ENCODE measurements around the gene SNX14.
A peak's percentile ranks its signal among the peaks of the same experiment; 100 is the strongest.

SNX14 gene

DNA sequence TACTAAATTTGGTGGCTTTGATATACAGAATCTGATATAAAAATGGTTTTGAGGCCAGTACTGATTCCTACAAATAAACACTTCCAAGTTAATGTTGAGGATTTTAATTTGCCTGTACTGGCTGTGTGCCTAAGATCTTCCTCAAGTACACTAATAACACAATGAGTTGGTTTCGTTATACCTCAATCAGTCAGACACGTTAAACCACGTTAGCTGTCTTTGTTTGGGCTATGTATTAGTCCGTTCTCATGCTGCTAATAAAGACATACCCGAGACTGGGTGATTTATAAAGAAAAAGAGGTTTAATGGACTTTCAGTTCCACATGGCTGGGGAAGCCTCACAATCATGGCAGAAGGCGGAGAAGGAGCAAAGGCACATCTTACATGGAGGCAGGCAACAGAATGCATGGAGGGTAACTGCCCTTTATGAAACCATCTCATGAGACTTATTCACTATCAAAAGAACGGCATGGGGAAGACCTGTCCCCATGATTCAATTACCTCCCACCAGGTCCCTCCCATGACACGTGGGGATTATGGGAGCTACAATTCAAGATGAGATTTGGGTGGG is 97.6 kb downstream of the SNX14 start:
- DNase-seq: no peak

GRCh38 chr6:85494547-85495536 is 98.8 kb downstream of the SNX14 start:
- no peak for DNase-seq

GRCh38 chr6:85493389-85493788 is 100.3 kb downstream of the SNX14 start:
- no peak for DNase-seq

DNA sequence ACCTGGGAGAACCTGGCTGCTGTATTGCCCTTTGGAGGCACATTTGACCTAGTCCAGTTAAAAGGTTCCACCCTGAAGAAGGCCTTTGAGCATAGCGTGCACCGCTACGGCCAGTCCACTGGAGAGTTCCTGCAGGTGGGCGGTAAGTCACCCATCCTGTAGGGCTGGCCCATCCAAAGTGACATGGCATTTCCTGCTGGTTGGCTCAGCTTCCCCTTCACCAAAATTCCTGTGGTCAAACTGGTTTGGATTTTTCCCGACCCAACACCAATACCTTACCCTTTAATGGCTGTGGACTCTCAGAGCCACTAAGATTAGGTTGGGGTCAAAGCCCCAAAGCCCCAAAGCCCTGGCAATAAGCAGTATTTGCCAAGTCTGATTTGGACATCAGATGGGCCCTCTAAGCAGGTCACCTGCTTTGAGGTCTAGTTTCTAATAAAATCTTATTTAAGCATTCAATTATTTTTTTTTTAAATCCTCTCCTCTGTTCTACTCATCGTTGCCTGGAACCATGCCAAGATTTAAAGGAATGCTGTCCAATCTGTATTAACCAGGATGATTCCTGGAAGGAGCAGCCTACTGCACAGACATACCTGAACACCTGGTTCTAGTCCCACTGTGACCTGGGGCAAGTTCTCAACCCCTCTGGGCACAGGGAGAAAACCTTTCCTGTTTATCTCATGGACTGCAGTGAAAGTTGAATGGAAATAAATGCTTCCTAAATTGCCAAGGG is 103.0 kb downstream of the SNX14 start:
- DNase-seq: no peak

- no peak for DNase-seq
Measured at GRCh38 chr6:85484948-85485347, 108.7 kb downstream of the SNX14 start.

- no peak for DNase-seq
Measured at GRCh38 chr6:85483846-85484245, 109.8 kb downstream of the SNX14 start.

DNA sequence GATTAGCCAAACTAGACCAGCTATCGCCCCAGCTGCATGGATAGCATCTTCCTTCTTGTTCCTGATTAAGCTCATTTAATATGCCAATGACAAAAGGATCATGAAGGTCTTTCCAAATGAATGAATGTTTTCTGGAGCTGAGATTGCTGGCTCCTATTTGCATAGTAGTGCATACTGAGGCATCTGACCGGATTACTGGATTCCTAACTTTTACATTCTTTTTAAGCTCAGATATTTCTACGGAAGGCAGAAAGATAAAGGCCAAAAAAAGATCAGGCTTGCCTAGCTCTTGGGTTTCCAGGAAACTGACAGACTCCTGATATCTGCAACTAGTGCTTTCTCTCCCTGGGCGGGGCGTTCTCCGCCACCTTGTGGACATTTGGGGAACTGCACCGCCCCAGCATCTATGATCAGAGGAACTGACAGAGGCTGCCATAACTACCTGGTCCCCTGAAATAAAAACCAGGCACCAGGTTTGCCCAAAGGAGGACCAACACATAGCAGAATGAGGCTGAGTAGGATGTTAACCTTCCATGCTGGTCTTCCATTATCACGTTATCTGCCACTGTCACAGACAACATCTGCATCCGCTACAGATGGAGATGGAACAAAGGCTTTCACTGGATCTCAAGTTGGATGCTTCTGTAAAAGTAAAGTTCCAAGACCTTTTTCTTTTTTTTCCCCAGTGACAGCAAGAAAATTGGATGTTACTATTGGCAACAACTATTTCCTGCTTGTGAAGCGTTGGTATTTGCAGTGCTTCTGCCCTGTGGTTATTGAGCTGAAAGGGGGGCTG is 110.6 kb downstream of the SNX14 start:
- DNase-seq: peak; percentile 79

GRCh38 chr6:85482206-85482904 is 111.3 kb downstream of the SNX14 start:
- no peak for DNase-seq

DNA sequence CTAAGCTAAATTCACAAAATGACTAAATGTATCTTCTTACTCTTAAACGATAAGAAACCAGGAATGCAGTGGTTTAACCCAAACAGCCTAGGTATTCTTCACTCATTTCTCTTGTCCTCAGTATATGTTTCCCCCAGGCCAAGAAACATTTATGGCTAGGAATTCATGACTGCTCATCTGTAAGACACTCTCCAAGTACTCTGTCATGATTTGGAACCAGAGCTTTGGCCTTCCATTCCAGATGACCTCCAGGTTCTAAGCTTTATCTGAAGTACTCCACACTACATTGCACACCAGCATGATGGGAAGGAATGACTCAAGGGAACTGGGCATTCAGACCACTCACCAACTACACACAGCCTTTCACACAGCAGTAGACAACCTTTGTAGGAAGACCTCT is 114.5 kb downstream of the SNX14 start:
- no peak for DNase-seq

GRCh38 chr6:85476532-85476931 is 117.1 kb downstream of the SNX14 start:
- no peak for DNase-seq

- no peak for DNase-seq
Measured at GRCh38 chr6:85473748-85474147, 119.9 kb downstream of the SNX14 start.

DNA sequence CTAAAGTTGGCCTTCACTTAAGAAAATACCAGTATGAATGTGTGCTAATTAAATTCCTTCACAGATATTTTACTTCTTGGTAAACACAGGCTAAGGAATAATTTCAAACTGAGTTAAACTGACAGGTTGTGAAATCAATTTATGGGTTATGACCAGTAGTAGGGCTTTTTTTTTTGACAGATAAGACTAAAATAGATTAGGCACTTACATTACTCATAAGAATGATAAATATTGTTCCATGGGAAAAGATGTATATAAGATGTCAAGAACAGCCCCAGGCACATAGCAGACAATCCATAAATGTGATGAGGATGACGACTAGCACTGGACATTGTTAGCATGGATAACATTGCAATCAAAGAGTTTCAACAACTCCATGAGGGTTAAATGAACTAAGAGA is 120.9 kb downstream of the SNX14 start:
- DNase-seq: no peak

- DNase-seq: no peak
Measured at GRCh38 chr6:85470023-85470410, 123.6 kb downstream of the SNX14 start.

GRCh38 chr6:85469276-85470022 is 124.2 kb downstream of the SNX14 start:
- no peak for DNase-seq

GRCh38 chr6:85468326-85468725 is 125.3 kb downstream of the SNX14 start:
- no peak for DNase-seq

- DNase-seq: no peak
Measured at GRCh38 chr6:85465762-85466161, 127.9 kb downstream of the SNX14 start.

- DNase-seq: no peak
Measured at GRCh38 chr6:85464722-85465150, 128.9 kb downstream of the SNX14 start.

DNA sequence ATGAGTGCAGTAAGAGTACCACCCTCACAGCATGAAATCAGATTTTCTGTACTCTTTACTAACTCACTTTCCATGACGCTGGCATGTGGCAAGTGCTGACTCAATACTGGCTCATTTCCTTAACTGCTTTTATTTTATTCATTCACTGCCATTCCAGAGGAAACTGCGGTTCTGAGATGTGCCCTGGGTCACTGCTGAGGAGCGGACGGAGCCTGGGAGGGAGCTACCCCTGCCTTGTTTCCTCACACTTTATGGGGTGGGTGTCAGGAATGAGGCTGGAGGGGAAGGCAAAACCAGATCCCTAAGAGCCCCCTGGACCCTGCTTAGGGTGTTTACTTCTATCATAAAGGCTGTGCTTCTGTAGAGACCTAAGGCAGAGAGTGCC is 129.4 kb downstream of the SNX14 start:
- peak; percentile 21 for DNase-seq

DNA sequence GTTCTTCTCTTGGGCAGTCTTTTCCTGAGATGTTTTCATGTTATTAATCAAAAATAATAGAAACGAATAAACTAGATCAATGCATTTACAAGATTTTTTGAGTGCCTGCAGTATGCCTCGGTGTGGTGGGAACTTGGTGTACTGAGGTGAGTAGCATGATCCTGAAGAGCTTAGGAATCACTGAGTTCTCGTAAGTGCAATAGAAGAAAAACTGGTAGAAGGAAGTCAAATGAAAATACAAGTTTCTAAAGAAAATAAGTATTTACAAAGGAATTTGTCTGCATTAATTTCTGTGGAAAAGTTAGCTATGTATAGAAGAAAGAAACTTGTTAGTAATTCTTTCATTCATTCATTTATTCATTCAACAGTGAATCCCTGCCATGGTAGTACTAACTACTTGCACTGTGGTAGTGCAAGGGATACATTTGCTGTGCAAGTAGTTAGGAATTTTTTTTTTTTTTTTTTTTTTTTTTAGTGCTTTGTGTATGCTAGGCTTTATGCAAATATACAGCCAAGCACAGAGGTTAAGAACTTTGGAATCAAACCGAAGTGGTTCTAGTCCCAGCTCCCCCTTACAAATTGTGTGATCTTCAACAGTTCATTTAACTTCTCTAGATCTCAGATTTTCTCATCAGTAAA is 129.9 kb downstream of the SNX14 start:
- no peak for DNase-seq

DNA sequence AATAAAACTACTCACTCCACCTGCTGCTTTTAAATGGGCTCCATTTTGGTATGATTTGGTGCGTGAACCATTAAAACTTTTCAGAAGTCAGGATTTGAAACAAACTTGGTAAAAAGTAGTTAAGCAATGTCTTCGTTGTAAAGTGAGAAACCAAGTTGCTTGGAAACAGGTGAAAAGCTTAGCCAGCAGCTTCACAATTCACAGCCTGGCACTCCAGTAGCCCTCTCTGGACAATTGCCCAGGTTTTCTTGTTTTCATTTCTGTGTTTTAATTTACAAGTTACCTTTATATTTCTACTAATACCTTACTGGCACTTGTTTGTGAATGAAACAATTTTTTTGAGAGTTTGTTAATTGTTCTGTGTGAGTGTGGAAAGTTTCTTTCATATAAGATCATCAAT is 131.0 kb downstream of the SNX14 start:
- DNase-seq: no peak

GRCh38 chr6:85461798-85462170 is 131.9 kb downstream of the SNX14 start:
- no peak for DNase-seq

Measured in activated naive CD4-positive, alpha-beta T cell treated with anti-CD3 and anti-CD28 coated beads, Interleukin-2, amount 50 U/mL, for 16 hours (primary cell).